NCI-H1105 (cell line): ENCODE results near the gene MATK.

ENCODE experiments used
- DNase-seq: peaks from one replicate; lab custom pipeline; 2025; lab: John Stamatoyannopoulos, UW

Gene MATK

GRCh38 chr19:3790209-3790734 lies 4.1 kb upstream of the MATK start:
- DNase-seq: no peak

GRCh38 chr19:3788996-3789778 lies 3.0 kb upstream of the MATK start:
- no peak for DNase-seq

GRCh38 chr19:3785451-3785937 lies 687 bp downstream of the MATK start:
- DNase-seq: no peak

- DNase-seq: no peak
Observed at GRCh38 chr19:3784607-3785450, 1.4 kb downstream of the MATK start.

GRCh38 chr19:3783660-3784584 lies 2.3 kb downstream of the MATK start:
- DNase-seq: no peak

- DNase-seq: no peak
Observed at GRCh38 chr19:3782903-3783302, 3.3 kb downstream of the MATK start.

GRCh38 chr19:3782330-3782729 lies 3.9 kb downstream of the MATK start:
- no peak for DNase-seq

- no peak for DNase-seq
Observed at GRCh38 chr19:3781603-3782002, 4.6 kb downstream of the MATK start.

GRCh38 chr19:3780786-3781304 lies 5.3 kb downstream of the MATK start:
- DNase-seq: no peak

GRCh38 chr19:3778899-3779723 lies 7.1 kb downstream of the MATK start:
- no peak for DNase-seq

GRCh38 chr19:3778104-3778867 lies 7.9 kb downstream of the MATK start:
- no peak for DNase-seq

GRCh38 chr19:3776479-3777040 lies 9.6 kb downstream of the MATK start:
- DNase-seq: no peak

GRCh38 chr19:3775831-3776230 lies 10.3 kb downstream of the MATK start:
- no peak for DNase-seq

- no peak for DNase-seq
Observed at GRCh38 chr19:3775374-3775711, 10.8 kb downstream of the MATK start.

- no peak for DNase-seq
Observed at GRCh38 chr19:3774621-3775373, 11.4 kb downstream of the MATK start.

- DNase-seq: no peak
Observed at GRCh38 chr19:3773814-3774515, 12.2 kb downstream of the MATK start.

- DNase-seq: no peak
Observed at GRCh38 chr19:3771906-3772455, 14.2 kb downstream of the MATK start, which contains the start of gene RAX2. Gene RAX2, minus strand, starts transcription at chr19:3772228. Its CDS starts 486 bp downstream, at chr19:3771742.
